SK-N-SH (cell line): ENCODE results near the gene CABP4. TPM values are rescaled to one million over a fixed set of nuclear protein-coding genes. Genes with fewer than 3 reads are reported as not detected.

Source experiments
- CTCF ChIA-PET: fragments of 300-600, 350-600 bp; formaldehyde crosslinking; extraction: SDS; loops from one replicate; lab custom pipeline; 2021; lab: Yijun Ruan, JAX
- POLR2A ChIA-PET: fragments of 350-600 bp; sonication (Branson Sonifier 250); formaldehyde crosslinking; extraction: SDS; loops from one replicate; lab custom pipeline; 2020; ENCODE audit warnings: antibody characterized with exemption, inconsistent platforms; lab: Yijun Ruan, JAX
- DNase-seq: peaks from one replicate; pipeline ENCODE4 v3.0.0; 2012
- H2AFZ ChIP-seq: fragments of 200-600 bp; sonication (generic); 2 replicates; pipeline ENCODE4 v1.8.1; 2016; ENCODE audit warnings: antibody characterized with exemption, mild to moderate bottlenecking, low read depth
- H3F3A ChIP-seq: fragments of 200-600 bp; sonication (generic); replicated peaks from 2 replicates; pipeline ENCODE3; 2016; ENCODE audit warnings: antibody characterized with exemption, mild to moderate bottlenecking; ENCODE audit not compliant: insufficient read depth
- H3K27ac ChIP-seq, 2 experiments: fragments of 200-500 bp in 1 of 2; fragments of 200-600 bp in 1 of 2; sonication (Bioruptor generic) in 1 of 2; sonication (generic), shearing (Covaris generic) in 1 of 2; 2 replicates each; pipeline versions ENCODE4 v1.5.1 to v1.6.1; 2014 to 2016; ENCODE audit warnings: low read depth in 2 of 2, inconsistent platforms in 1 of 2, low read length in 1 of 2, mild to moderate bottlenecking in 1 of 2, mixed read lengths in 1 of 2
- H3K27me3 ChIP-seq: fragments of 200-600 bp; sonication (generic), shearing (Covaris generic); 2 replicates; pipeline ENCODE4 v1.6.1; 2016; ENCODE audit warnings: mixed run types; ENCODE audit not compliant: insufficient read depth
- H3K36me3 ChIP-seq, 2 experiments: fragments of 200-500 bp in 1 of 2; fragments of 200-600 bp in 1 of 2; sonication (Bioruptor generic) in 1 of 2; sonication (generic) in 1 of 2; replicated peaks in 1 of 2; 2 replicates each; pipeline versions ENCODE3 to v1.5.1; 2014 to 2016; ENCODE audit warnings: low read length in 1 of 2, mild to moderate bottlenecking in 1 of 2; ENCODE audit not compliant: insufficient read depth in 2 of 2, control insufficient read depth in 1 of 2
- H3K4me1 ChIP-seq, 2 experiments: fragments of 200-500 bp in 1 of 2; fragments of 200-600 bp in 1 of 2; sonication (Bioruptor generic) in 1 of 2; sonication (generic), shearing (Covaris generic) in 1 of 2; 2 replicates each; pipeline versions ENCODE4 v1.5.1 to v1.6.1; 2014 to 2016; ENCODE audit warnings: low read depth in 1 of 2, low read length in 1 of 2, mixed run types in 1 of 2; ENCODE audit not compliant: insufficient read depth in 2 of 2, control insufficient read depth in 1 of 2
- H3K4me2 ChIP-seq: fragments of 200-600 bp; sonication (generic), shearing (Covaris generic); 2 replicates; pipeline ENCODE4 v1.6.1; 2017; ENCODE audit warnings: mixed run types
- H3K4me3 ChIP-seq, 2 experiments: fragments of 200-500 bp in 1 of 2; fragments of 200-600 bp in 1 of 2; sonication (Bioruptor generic) in 1 of 2; sonication (generic), shearing (Covaris generic) in 1 of 2; 2 replicates each; pipeline versions ENCODE4 v1.5.1 to v1.8.1; 2014 to 2016; ENCODE audit warnings: low read depth in 2 of 2, inconsistent platforms in 1 of 2, low read length in 1 of 2, mild to moderate bottlenecking in 1 of 2, mixed read lengths in 1 of 2, moderate library complexity in 1 of 2
- H3K79me2 ChIP-seq: fragments of 200-600 bp; sonication (generic); 2 replicates; pipeline ENCODE4 v1.8.1; 2017; ENCODE audit warnings: mild to moderate bottlenecking; ENCODE audit not compliant: insufficient read depth
- H3K9ac ChIP-seq: fragments of 200-600 bp; sonication (generic); 2 replicates; pipeline ENCODE4 v1.6.1; 2017; ENCODE audit warnings: mixed run types
- H3K9me2 ChIP-seq: fragments of 200-600 bp; sonication (generic); 2 replicates; pipeline ENCODE4 v1.6.1; 2017; ENCODE audit warnings: mixed run types
- H3K9me3 ChIP-seq: fragments of 200-600 bp; sonication (generic); 2 replicates; pipeline ENCODE4 v1.6.1; 2017; ENCODE audit warnings: mixed run types, mild to moderate bottlenecking, moderate library complexity
- H4K20me1 ChIP-seq: fragments of 200-600 bp; sonication (generic); 2 replicates; pipeline ENCODE4 v1.6.1; 2017; ENCODE audit warnings: mild to moderate bottlenecking, mixed run types; ENCODE audit not compliant: insufficient read depth
- CHD2 ChIP-seq: fragments of 150-350 bp; IDR thresholded peaks from 2 replicates; pipeline ENCODE4 v1.6.1; 2018; ENCODE audit warnings: low read length; ENCODE audit not compliant: partially characterized antibody
- EZH2phosphoT487 ChIP-seq: fragments of 200-600 bp; sonication (generic); IDR thresholded peaks from 2 replicates; pipeline ENCODE4 v1.6.1; 2017; ENCODE audit warnings: low read depth, mixed run types, mild to moderate bottlenecking, antibody characterized with exemption, moderate library complexity, borderline replicate concordance
- FOSL2 ChIP-seq: IDR thresholded peaks from 2 replicates; pipeline ENCODE4 v1.4.0; 2012; ENCODE audit warnings: low read depth, mild to moderate bottlenecking, moderate library complexity, borderline replicate concordance
- FOXJ3 ChIP-seq: sonication (generic); formaldehyde crosslinking; IDR thresholded peaks from 2 replicates; pipeline ENCODE4 v1.5.1; 2020; ENCODE audit warnings: mild to moderate bottlenecking, missing genetic modification reagents
- FOXM1 ChIP-seq: IDR thresholded peaks from 2 replicates; pipeline ENCODE4 v1.4.0; 2012; ENCODE audit warnings: low read depth, mild to moderate bottlenecking
- JUND ChIP-seq: IDR thresholded peaks from 2 replicates; pipeline ENCODE4 v1.4.0; 2012
- MAX ChIP-seq: IDR thresholded peaks from 2 replicates; pipeline ENCODE4 v1.4.0; 2012; ENCODE audit warnings: low read depth
- MEF2A ChIP-seq: IDR thresholded peaks from 2 replicates; pipeline ENCODE4 v1.4.0; 2012; ENCODE audit warnings: low read depth, borderline replicate concordance
- NFIC ChIP-seq: IDR thresholded peaks from 2 replicates; pipeline ENCODE4 v1.4.0; 2012; ENCODE audit warnings: borderline replicate concordance
- PBX3 ChIP-seq: IDR thresholded peaks from 2 replicates; pipeline ENCODE4; 2012
- POLR2AphosphoS5 ChIP-seq: IDR thresholded peaks from 2 replicates; pipeline ENCODE4 v1.6.1; 2012; ENCODE audit warnings: low read depth, low read length
- REST ChIP-seq: IDR thresholded peaks from 2 replicates; pipeline ENCODE4 v1.6.1; 2012; ENCODE audit warnings: mild to moderate bottlenecking, low read depth, low read length, moderate library complexity
- SIN3A ChIP-seq: IDR thresholded peaks from 2 replicates; pipeline ENCODE4 v1.6.1; 2012; ENCODE audit warnings: low read depth, mild to moderate bottlenecking, low read length, moderate library complexity, borderline replicate concordance
- SMC3 ChIP-seq: IDR thresholded peaks from 2 replicates; pipeline ENCODE4 v1.6.1; 2012; ENCODE audit warnings: low read depth, low read length, improper control_type of control experiment
- TAF1 ChIP-seq: IDR thresholded peaks from 2 replicates; pipeline ENCODE4 v1.6.1; 2012; ENCODE audit warnings: low read depth, mild to moderate bottlenecking, low read length, moderate library complexity, borderline replicate concordance
- TCF12 ChIP-seq: IDR thresholded peaks from 2 replicates; pipeline ENCODE4 v1.4.0; 2012
- TEAD4 ChIP-seq: IDR thresholded peaks from 2 replicates; pipeline ENCODE4 v1.4.0; 2012; ENCODE audit warnings: mild to moderate bottlenecking, borderline replicate concordance; ENCODE audit not compliant: insufficient read depth
- USF1 ChIP-seq: IDR thresholded peaks from 2 replicates; pipeline ENCODE4 v1.4.0; 2012; ENCODE audit warnings: low read depth, borderline replicate concordance
- ZBTB33 ChIP-seq: IDR thresholded peaks from 2 replicates; pipeline ENCODE4 v1.4.0; 2012; ENCODE audit warnings: low read depth, borderline replicate concordance
- WGBS: methylation state at CpG from one replicate; pipeline ENCODE4 v1.1.6; 2017; ENCODE audit warnings: low lambda C conversion rate; 5-methylcytosine and 5-hydroxymethylcytosine counted together
- polyA plus RNA-seq, 3 experiments: library from polyadenylated mRNA; depleted of rRNA; stranded (reverse); fragments of >200 nt; gene quantifications; 2 replicates each; pipeline ENCODE4 v1.2.3, GENCODE V29; 2012

Gene CABP4
- polyA plus RNA-seq, 1 of the 3 experiments (the other 2 are of a cell fraction), result not detected

GRCh38 chr11:67435031-67435726 is 20.0 kb upstream of the CABP4 start:
- H2AFZ ChIP-seq, result no peak overlapping the region
- H3K4me2 ChIP-seq, result no peak overlapping the region
- ChIA-PET CTCF (no interaction called here), POLR2A (no interaction called here)
- no peak overlapping the region for H3K9ac ChIP-seq
- no peak for TF ChIP-seq ZBTB33
- TF ChIP-seq EZH2phosphoT487, result no peak
- TF ChIP-seq TCF12, result no peak
- TF ChIP-seq NFIC, result no peak
- no peak for TF ChIP-seq CHD2
- TF ChIP-seq JUND, result no peak
- TF ChIP-seq SIN3A, result no peak
- TF ChIP-seq MEF2A, result no peak
- TF ChIP-seq PBX3, result no peak
- TF ChIP-seq SMC3, result no peak
- no peak for TF ChIP-seq TAF1
- no peak for TF ChIP-seq REST
- TF ChIP-seq FOSL2, result no peak
- TF ChIP-seq POLR2AphosphoS5, result no peak
- TF ChIP-seq TEAD4, result no peak
- TF ChIP-seq MAX, result no peak
- no peak for TF ChIP-seq FOXJ3 (CRISPR knock-in tag)
- TF ChIP-seq FOXM1, result no peak
- TF ChIP-seq USF1, result no peak
- no peak for DNase-seq
- no peaks in the 10 kb centered on the region for H4K20me1 ChIP-seq
- no peak overlapping the region for H3K4me3 ChIP-seq
- H3K36me3 ChIP-seq, result peaks cover 3 to 48% of the 10 kb centered on the region in 2 experiments
- no peaks in the 10 kb centered on the region for H3F3A ChIP-seq
- no peaks in the 10 kb centered on the region for H3K9me2 ChIP-seq
- H3K9me3 ChIP-seq, result no peaks in the 10 kb centered on the region
- no peaks in the 10 kb centered on the region for H3K4me1 ChIP-seq
- no peak overlapping the region for H3K27ac ChIP-seq
- no peaks in the 10 kb centered on the region for H3K27me3 ChIP-seq
- H3K79me2 ChIP-seq, result peaks cover 10% of the 10 kb centered on the region; the same call in 1 of the 2 replicates
- WGBS, result 93% methylated on average over 21 of the region's 26 CpGs
